ENCODE results near the gene LYL1.
A peak's percentile ranks its signal among the peaks of the same experiment; 100 is the strongest.

Gene LYL1

DNA sequence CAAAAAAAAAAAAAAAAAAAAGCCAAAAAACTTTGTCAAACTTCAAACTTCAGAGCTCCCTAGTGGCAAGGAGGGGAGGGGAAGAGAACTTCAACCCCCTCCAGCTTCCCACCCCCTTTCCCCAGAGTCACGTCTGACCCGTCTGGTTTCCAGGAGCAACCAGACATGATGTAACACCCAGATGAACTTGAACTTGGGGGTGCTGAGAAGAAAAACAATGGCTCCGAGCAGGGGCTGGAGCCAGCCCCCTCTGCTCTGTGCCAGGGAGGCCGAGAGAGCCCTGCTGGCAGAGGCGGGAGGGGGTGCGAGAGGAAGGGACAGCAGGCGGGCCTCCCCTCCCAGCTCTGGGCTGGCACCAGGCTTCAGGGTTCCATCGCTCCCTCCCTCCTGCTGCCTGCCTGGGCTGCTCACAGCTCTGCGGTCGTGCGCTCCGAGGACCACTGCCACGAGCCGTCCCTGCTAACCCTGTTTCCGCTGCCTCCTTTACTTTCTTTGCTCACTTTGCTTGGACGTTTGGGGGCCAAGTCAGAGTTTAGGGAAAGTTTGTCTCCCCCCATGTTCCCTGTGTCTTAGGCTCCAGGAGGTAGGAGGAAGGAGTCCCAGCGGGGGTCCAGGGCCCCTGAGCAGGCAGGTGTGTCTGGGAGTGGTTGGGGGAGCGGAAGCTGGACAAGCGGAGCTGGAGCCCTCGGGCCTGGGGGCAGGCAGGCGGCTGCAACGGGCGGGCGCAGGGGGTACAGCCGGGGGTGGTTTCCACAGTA lies 11.1 kb downstream of the LYL1 start:
- DNase-seq: peak; percentile 37

- DNase-seq: peak; percentile 22
Observed at GRCh38 chr19:13090511-13091231, 12.0 kb downstream of the LYL1 start.

- no peak for DNase-seq
Observed at GRCh38 chr19:13089857-13090507, 12.7 kb downstream of the LYL1 start.

- DNase-seq: no peak
Observed at GRCh38 chr19:13089139-13089856, 13.4 kb downstream of the LYL1 start.

GRCh38 chr19:13087795-13088537 lies 14.7 kb downstream of the LYL1 start:
- DNase-seq: no peak

- DNase-seq: no peak
Observed at GRCh38 chr19:13087295-13087694, 15.4 kb downstream of the LYL1 start.

- no peak for DNase-seq
Observed at GRCh38 chr19:13086341-13086740, 16.3 kb downstream of the LYL1 start.

GRCh38 chr19:13085666-13086065 lies 17.0 kb downstream of the LYL1 start:
- DNase-seq: no peak

DNA sequence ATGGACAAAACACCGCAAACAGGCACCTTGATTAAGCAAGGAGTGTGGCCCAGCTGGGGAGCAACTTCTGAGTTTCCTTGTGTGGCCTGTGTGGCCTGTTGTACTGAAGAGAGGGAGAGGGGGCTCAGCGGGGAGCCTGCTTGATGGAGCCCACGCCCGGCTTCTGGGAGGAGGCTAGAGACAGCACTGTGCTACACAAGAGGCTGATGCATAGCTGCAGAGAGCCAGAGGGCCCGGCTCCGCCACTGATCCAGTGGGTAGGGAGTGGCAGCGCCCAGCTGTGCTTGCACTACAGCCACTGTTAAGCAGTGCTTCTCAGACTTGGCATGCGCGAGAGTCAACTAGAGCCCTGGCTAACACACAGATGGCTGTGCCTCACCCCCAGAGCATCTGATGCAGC lies 19.0 kb downstream of the LYL1 start:
- peak; percentile 30 for DNase-seq

DNA sequence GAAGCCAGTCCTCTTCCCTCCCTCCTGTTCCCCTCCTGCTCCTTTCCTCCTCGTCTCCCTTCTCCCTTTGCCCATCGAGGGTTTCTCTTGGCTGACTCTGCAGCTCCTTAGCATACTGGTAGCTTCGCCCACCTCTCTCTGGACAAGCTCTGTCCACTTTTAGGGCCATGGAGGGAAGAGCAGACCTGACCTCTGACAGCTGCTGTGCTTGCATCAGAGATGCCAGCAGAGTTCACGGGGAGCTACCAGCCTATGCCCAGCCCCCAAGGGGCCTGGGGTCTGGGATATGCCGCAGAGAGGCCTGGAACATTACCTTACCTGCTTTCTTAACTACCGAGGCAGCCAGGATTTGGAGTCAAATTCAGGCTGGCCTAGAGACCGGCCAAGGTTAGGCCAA lies 19.7 kb downstream of the LYL1 start:
- no peak for DNase-seq

DNA sequence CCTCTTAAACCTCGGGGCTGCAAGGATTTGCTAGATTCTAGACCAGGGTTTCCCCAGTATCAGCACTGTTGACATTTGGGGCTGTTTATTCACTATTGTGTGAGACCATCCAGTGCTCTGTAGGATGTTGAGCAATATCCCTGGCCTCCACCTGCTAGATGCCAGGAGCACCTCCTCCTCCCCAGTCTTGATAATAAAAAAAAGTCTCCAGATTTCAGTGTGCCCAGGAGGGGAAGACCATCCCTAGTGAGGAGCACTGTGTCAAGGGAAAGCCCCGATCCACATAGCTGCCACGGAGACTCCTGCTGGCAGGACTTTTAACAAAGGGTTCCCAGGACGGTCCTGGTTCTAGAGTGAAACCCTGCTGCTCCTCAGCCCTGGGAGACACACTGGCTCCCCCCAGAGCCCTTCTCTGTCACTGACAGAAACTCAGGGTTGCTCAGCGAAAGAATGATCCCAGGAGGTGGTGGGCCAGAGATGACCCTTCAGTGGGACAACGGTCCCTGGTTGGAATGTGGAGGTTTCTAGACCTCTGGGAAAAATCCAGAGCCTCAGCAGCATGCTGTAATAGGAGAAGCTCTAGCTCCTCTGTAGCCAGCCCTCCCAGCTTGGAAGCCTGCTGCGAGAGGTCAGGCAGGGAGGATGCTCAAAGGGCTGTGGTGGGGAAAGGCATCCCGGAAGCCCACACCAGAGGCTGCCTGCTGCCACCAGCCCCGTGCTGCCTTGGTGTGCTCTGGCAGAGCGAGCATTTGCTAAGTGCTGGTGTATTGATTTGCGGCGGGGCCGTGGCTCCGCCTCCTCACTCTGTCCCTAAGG lies 20.3 kb downstream of the LYL1 start:
- DNase-seq: peak; percentile 15

DNA sequence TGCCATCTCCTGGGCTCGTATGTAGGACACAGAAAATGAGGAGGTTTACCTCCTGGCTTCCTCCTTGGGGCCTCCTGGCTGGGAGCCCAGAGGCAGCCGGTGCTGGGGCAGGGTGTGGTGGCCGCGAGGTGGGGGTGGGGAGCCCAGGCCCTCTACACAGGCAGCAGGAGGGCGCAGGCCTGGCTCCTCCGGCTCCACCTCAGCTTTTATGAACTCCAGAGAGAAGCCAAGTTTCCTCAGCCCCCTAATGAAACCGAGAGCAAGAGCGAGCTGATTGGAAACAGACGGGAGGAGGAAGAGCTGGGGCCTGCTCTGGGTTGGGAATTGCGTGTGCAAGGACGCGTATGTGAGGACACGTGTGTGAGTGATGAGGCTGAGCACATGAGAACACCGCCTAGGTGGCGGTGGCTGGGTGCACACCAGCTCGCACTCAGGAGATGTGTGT lies 23.1 kb downstream of the LYL1 start:
- peak; percentile 83 for DNase-seq

DNA sequence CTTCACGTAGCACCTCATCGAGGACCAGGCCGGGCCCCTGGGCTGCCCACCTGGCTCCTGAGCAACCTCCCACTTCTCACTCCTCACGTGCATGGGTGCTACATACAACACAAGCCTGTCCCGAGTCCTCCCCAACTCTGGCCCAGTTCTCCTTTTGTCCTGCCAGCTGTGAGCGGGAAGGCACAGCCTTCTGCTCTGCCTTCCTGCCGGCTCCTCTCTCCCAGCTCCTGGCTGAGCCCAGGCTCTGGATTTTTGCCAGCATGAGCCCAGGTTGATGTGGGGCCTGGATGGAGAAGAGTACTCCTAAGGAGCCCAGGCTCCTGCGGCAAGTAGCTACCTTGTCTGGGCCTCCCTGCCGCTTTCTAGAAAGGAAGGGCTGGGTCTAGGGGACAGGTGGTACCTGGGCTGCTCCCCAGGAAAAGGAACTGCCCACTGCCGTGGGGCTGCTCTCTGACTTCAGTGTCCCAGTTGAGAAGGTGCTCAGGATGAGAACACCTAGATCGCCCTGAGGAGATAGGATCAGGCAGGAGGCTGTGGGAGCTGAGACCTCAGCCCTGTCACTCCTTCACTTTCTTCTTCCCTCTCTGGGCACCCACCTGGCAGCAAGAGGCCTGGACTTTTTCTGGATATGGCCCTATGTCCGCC lies 23.6 kb downstream of the LYL1 start:
- DNase-seq: peak; percentile 51

DNA sequence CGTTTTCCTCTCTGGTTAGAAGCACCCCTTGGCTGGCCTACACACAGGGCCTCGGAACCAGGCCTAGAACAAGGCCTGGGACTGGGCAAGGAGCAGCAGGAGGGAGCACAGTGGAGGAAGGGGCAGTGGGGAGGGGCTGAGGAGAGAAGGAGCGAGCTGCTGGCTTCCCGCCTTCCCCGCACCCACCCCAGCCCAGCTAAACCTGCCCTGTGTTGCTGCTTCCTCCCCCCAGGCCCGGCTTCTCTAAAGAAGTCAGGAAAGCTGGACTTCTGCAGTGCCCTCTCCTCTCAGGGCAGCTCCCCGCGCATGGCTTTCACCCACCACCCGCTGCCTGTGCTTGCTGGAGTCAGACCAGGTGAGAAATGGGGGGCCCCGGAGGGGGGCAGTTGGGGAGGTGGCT lies 24.3 kb downstream of the LYL1 start:
- no peak for DNase-seq

GRCh38 chr19:13077240-13077639 lies 25.4 kb downstream of the LYL1 start:
- DNase-seq: peak; percentile 38

GRCh38 chr19:13076787-13077186 lies 25.9 kb downstream of the LYL1 start:
- DNase-seq: no peak

DNA sequence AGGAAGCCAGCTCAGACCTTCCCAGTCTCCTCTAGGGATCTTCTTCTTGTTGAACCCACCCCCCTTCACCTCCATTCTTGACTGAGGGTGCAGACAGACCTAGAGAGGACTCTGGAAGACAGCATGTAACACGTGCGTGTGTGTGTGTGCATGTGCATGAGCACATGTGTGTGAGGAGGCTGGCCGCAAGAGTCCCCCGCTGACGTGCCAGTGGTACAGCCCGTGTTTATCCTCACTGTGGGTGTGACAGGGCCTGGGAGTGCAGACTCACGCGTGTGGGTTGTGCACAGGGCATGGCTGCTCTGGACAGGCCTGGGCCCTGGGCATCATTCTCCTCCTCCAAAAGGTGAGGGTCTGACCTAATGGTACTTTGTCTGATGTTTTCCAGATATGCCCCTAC lies 26.3 kb downstream of the LYL1 start:
- no peak for DNase-seq

DNA sequence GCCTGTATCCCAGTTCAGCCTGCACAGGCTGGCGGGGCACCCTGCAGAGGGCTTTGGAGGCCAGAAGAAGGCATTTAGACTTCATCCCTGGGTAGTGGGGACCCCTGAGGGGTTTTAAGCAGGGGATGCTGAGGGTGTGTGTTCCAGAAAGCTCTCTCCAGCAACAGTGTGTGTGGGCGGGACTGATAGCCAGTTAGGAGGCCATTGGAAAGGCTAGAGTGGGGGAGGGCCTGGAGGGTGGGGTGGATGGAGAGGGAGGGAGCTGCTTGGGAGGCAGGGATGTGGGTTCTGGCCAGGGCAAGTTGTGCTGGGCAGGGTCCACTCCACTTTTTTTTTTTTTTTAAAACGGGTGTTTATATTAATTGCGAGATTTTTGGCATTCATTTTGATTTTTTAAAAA lies 28.3 kb downstream of the LYL1 start:
- DNase-seq: no peak

DNA sequence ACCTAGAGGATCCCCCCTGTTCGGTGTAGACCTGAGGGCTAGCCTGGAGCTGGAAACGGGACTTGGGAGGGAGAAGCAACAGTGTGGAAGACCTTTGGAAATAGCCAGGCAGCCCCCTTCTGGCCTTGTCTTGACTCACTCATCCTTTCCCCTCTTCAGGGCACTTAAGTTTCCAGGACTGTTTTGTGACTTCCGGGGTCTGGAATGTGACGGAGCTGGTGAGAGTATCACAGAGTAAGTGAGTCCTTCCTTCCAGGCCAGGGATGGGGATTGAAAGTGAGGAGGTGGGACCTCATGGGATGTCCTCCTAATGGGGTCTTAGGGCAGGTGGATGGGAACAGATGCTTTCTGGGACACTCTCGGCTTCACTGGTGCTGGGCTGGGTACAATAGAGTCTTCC lies 29.4 kb downstream of the LYL1 start:
- DNase-seq: no peak

GRCh38 chr19:13072188-13072908 lies 30.3 kb downstream of the LYL1 start:
- DNase-seq: no peak

Measured in COR-L47 (cell line).